ENCODE measurements around the gene PAGR1. TPM values are rescaled to one million over a fixed set of nuclear protein-coding genes. Genes with fewer than 3 reads are reported as not detected.
A peak's percentile ranks its signal among the peaks of the same experiment; 100 is the strongest.

The PAGR1 gene
- 48.5 and 57.7 TPM in 2 replicates for polyA plus RNA-seq (2012; rRNA removed)
- 21.6 and 26.9 TPM in 2 replicates for polyA plus RNA-seq (2012; cell fraction: cytosol; rRNA removed)
- 270 and 364 TPM in 2 replicates for polyA plus RNA-seq (2012; cell fraction: nucleus; rRNA removed)

GRCh38 chr16:29815793-29816693 is at the start of gene PAGR1:
Gene PAGR1, plus strand, starts transcription at chr16:29816152. Its CDS starts 374 bp downstream, at chr16:29816526.
- peaks cover 6 to 11% of the 10 kb centered on the region in 2 experiments for H3K36me3 ChIP-seq (replicated peaks in 1 of 2; ENCODE audit: control insufficient read depth in 1 of 2, insufficient read depth in 2 of 2, low read length in 1 of 2)
- H3K27me3 ChIP-seq (ENCODE audit: insufficient read depth), result no peaks in the 10 kb centered on the region
- ChIA-PET CTCF (interaction anchor here (0.5 to 14.0 kb wide), 27 partner anchors 8 to 602 kb away, joined by 3 to 129 read pairs (median 4); partner anchors contain the start of genes ASPHD1, KCTD13, KIF22 and SEZ6L2), POLR2A (interaction anchor here (0.8 to 1.7 kb wide), 7 partner anchors 8 to 85 kb away, joined by 3 to 7 read pairs (median 4); partner anchors contain the start of genes CDIPT, KIF22, MAZ and SEZ6L2)
- H2AFZ ChIP-seq (ENCODE audit: low read depth), result peak within 1 kb of the TSS; percentile 89
- H3K4me2 ChIP-seq, result peak within 1 kb of the TSS; percentile 97
- H3K4me3 ChIP-seq (ENCODE audit: low read depth in 2 of 2, low read length in 1 of 2), result peak within 1 kb of the TSS; percentile 72 to 77
- no peaks in the 10 kb centered on the region for H3K9me3 ChIP-seq
- peak within 1 kb of the TSS; percentile 72 for H3K9ac ChIP-seq
- H3K79me2 ChIP-seq (ENCODE audit: insufficient read depth), result peaks cover 77% of the 10 kb centered on the region
- peak; percentile 93 for DNase-seq
- H4K20me1 ChIP-seq (ENCODE audit: insufficient read depth), result no peaks in the 10 kb centered on the region
- no peaks in the 10 kb centered on the region for H3K9me2 ChIP-seq
- H3K4me1 ChIP-seq (ENCODE audit: control insufficient read depth in 1 of 2, insufficient read depth in 2 of 2, low read depth in 1 of 2, low read length in 1 of 2), result peaks cover 26 to 55% of the 10 kb centered on the region in 2 experiments; a peak in 3 of 4 replicates
- H3F3A ChIP-seq (replicated peaks; ENCODE audit: insufficient read depth), result peaks cover 36% of the 10 kb centered on the region
- WGBS (ENCODE audit: low lambda C conversion rate), result 1% methylated on average over 39 of the region's 70 CpGs
- peak within 1 kb of the TSS; percentile 64 to 94 for H3K27ac ChIP-seq (ENCODE audit: low read depth in 2 of 2, low read length in 1 of 2)
- TF ChIP-seq MAX (IDR thresholded peaks at IDR 0.05; ENCODE audit: low read depth) (peak; percentile 73; the same call in 1 of the 2 replicates), RFX5 (IDR thresholded peaks at IDR 0.05; ENCODE audit: low read length) (peak; percentile 70; the same call in 1 of the 2 replicates), RCOR1 (IDR thresholded peaks at IDR 0.05; ENCODE audit: low read length) (no peak), POLR2AphosphoS5 (IDR thresholded peaks at IDR 0.05; ENCODE audit: low read depth, low read length) (peak; percentile 52), IRF3 (IDR thresholded peaks at IDR 0.05; ENCODE audit: low read depth, low read length) (no peak), USF2 (IDR thresholded peaks at IDR 0.05; ENCODE audit: borderline replicate concordance, low read depth, low read length) (no peak), TEAD4 (IDR thresholded peaks at IDR 0.05; ENCODE audit: borderline replicate concordance, insufficient read depth) (0 out of 2 replicates have a peak, but pooled peaks have one; percentile 12), REST (IDR thresholded peaks at IDR 0.05; ENCODE audit: low read depth, low read length) (peak; percentile 23; the same call in 1 of the 2 replicates), TCF12 (IDR thresholded peaks at IDR 0.05) (no peak), GATA2 (CRISPR knock-in tag; IDR thresholded peaks at IDR 0.05) (no peak), FOXJ3 (CRISPR knock-in tag; IDR thresholded peaks at IDR 0.05) (no peak), MXI1 (IDR thresholded peaks at IDR 0.05; ENCODE audit: low read depth, low read length) (peak; percentile 92), FOXM1 (IDR thresholded peaks at IDR 0.05; ENCODE audit: low read depth) (no peak), CHD2 (IDR thresholded peaks at IDR 0.05; ENCODE audit: low read length, partially characterized antibody) (peak; percentile 58), ZBTB33 (IDR thresholded peaks at IDR 0.05; ENCODE audit: borderline replicate concordance, low read depth) (0 out of 2 replicates have a peak, but pooled peaks have one; percentile 5), PBX3 (IDR thresholded peaks at IDR 0.05) (no peak; the same call in 1 of the 2 replicates), TAF1 (IDR thresholded peaks at IDR 0.05; ENCODE audit: borderline replicate concordance, low read depth, low read length) (peak; percentile 87), RXRA (IDR thresholded peaks at IDR 0.05; ENCODE audit: borderline replicate concordance, low read depth) (no peak), EP300 (IDR thresholded peaks at IDR 0.05; ENCODE audit: borderline replicate concordance in 1 of 2, low read depth in 1 of 2, low read length in 1 of 2) (no peak), RAD21 (IDR thresholded peaks at IDR 0.05; ENCODE audit: low read length) (peak; percentile 65), SIN3A (IDR thresholded peaks at IDR 0.05; ENCODE audit: borderline replicate concordance, low read depth, low read length) (peak; percentile 71; the same call in 1 of the 2 replicates)
